Measurements from ENCODE around the gene MLLT1.

Gene MLLT1

DNA sequence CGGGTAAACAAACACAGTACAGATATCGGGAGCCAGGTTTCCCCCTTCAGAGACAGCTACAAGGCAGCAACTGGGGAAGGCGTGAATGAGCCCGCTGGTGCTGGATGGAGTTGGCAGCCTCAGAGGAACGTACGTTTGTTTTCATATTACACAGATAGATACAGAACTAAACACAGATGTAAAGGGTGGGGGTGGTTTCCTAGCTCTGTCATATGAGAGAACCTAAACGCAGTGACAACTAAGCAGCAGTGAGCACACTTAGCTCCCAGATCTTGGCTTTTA lies 32.8 kb downstream of the MLLT1 start:
- TF ChIP-seq, protein P1, sequence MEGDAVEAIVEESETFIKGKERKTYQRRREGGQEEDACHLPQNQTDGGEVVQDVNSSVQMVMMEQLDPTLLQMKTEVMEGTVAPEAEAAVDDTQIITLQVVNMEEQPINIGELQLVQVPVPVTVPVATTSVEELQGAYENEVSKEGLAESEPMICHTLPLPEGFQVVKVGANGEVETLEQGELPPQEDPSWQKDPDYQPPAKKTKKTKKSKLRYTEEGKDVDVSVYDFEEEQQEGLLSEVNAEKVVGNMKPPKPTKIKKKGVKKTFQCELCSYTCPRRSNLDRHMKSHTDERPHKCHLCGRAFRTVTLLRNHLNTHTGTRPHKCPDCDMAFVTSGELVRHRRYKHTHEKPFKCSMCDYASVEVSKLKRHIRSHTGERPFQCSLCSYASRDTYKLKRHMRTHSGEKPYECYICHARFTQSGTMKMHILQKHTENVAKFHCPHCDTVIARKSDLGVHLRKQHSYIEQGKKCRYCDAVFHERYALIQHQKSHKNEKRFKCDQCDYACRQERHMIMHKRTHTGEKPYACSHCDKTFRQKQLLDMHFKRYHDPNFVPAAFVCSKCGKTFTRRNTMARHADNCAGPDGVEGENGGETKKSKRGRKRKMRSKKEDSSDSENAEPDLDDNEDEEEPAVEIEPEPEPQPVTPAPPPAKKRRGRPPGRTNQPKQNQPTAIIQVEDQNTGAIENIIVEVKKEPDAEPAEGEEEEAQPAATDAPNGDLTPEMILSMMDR (conservative IDR thresholded peaks at IDR 0.05) = no peak

DNA sequence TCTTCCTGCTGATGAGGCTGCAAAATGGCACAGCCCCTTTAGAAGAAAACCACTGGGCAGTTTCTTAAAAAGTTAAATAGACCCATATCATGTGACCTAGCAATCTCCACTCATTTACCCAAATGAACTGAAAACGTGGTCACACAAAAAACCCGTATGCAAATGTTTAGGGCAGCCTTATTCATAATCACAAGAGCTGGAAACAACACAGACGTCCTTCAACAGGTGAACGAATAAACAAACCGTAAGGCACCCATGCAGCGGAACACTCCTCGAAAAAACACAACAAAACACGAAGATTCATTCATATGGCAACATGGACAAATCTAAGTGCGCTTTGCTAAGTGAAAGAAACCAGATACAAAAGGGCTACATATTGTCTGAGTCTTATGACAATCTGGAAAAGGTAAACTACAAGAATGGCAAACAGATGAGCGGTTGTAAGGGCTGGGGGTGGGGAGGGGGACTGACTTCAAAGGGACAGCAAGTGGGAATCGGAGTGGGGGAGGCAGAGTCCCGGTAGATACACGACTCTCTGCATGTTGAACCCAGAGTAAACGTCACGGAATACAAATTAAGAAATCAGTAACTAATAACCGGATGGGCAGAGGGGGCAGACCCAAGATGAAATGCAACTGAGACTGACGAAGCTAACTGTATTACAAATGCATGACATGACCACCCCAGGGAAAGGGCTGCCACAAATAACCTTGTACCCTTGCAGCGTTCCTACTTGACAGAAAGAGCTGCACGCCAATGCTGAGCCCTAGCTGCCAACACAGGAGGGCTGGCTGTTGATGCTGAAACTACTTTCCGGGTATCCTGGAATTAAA lies 33.4 kb downstream of the MLLT1 start:
- TF ChIP-seq, protein P1 (conservative IDR thresholded peaks at IDR 0.05) = no peak
- H3K27ac ChIP-seq = no peak overlapping the region

More for the DNA sequence above, 32.8 kb downstream of the MLLT1 start:
- no peak overlapping the region for H3K27ac ChIP-seq

DNA sequence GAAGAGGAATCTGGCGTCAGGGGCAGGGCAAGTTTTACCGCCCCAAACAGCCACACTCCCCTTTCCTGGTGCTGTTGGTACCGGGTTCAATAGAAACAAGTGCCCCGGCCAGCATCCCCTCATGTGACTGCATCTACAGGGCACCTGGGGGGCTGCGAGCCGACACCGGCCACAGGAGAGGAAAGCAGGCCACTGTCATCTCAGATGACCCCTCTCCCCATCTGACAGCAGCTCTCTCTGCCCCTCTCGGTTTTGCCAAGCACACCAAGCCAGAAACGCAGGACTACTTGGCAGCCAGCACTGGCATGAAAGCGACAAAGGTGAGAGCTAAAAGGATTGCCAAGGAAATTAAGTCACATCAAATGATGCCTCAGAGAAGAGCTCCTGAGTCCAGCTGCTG lies 37.1 kb downstream of the MLLT1 start:
- TF ChIP-seq, protein P1 (conservative IDR thresholded peaks at IDR 0.05) = no peak
- H3K27ac ChIP-seq = peak overlapping the region; percentile 65

DNA sequence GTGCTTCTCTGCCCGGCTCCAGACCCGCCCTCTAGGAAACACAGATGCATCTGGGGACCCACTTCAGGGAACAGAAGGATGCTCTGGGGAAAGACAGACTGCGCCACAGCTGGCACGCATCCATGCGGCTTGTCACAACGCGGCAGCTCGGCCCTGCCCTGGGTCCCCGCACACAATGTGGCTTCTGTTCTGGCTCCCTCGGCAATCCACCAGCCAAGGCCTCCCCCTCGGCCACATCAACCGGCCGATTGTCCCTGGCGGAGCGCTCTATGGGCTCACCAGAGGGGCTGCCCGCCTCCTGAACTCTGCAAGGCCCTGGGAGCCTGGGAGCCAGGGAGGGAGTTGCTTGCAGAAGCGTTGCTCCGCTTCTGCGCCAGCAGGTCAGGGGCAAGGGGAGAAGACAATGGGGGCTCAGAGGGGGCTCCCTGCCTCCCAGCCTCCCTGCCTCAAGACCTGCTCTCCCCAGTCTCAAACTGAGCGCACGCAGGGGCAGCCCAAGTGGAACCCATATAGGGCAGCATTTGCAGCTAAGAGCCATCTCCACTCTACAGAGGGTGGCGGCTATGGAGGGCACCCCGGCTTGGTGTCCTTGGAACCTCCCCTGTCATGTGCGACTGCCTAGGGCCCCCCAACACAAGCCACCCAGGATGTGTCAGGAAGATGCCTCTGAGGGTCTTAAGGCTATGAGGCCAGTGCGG lies 37.9 kb downstream of the MLLT1 start:
- TF ChIP-seq, protein P1 (conservative IDR thresholded peaks at IDR 0.05) = no peak
- peak overlapping the region; percentile 65; the same call in 1 of the 2 replicates for H3K27ac ChIP-seq

DNA sequence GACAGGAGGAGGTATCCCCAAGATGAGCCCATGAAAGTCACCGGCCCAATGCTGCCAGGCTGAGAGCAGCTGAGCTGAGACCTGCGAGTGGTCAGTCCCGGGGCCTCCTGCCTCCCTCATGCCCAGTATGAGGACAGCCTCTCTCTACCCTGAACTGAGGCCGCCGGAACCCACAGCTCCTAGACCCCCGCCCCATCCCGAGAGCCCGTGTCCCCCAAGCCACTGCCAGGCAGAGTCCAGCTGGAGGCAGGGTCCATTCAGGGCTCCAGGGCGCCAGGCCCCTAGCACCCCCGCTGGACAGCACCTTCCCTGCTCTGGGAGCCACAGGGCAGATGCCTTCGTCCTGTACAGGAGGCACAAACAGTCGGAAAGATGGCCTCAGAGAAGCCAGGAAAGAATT lies 38.7 kb downstream of the MLLT1 start:
- H3K27ac ChIP-seq = peak overlapping the region; percentile 81; the same call in 1 of the 2 replicates
- TF ChIP-seq, protein P1 (conservative IDR thresholded peaks at IDR 0.05) = no peak

DNA sequence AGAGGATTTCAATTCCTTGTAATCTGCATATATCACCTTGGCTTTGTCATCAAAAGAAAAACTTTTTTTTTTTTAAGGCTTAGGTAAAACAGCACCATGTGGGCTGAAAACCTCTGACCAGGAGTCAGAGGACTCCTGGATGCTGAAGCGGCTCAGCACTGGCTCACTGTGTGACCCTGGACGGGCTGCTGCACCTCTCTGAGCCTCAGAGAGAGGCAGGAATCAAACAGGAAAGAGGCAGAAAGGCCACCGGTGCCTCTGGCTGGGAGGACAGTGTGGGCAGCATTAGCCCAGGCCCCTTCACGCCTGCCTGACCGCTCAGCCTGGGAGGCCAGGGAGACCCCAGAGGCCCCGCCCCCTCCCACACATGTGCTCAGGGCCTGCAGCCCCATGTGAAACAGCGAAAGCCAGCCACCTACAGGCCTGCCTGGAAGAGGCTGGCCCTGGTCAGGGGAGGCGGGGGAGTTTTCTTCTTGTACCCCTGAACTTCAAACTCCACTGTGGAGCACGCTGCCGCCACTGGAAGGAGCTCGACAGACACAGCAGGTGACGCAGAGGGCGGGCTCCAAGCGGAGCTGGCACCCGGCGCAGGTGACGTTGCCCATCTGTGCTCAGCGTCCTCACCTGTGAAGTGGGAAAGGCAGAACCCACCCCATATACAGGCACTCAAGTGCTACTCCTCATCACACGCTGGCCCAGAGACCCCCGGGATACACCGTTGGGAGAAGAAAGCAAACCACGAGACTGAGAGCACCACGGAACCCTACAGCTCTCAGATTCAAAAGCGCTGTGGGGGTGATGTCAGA lies 39.7 kb downstream of the MLLT1 start:
- TF ChIP-seq, protein P1 (conservative IDR thresholded peaks at IDR 0.05) = no peak
- H3K27ac ChIP-seq = peak overlapping the region; percentile 81

DNA sequence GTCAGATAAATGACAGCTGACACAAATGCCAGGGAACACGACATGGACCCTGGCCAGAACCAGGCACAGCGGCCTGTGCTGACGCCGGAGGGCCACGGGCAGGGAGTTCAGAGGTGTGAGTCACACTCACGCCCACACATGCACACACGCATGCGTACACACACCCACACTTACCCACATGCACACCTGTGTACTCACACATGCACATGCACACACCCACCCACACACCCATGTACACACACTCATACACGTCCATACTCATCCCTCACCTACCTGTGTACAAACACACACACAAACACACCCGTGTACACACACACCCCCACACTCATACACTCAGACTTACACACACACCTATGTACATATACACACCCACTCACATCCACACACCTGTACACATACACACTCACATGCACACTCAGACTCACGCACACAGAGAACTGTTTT lies 40.4 kb downstream of the MLLT1 start:
- H3K27ac ChIP-seq = peak overlapping the region; percentile 81
- TF ChIP-seq, protein P1 (conservative IDR thresholded peaks at IDR 0.05) = no peak

All from VCaP (cell line).